Liver (tissue), 9 donors: ENCODE results near the gene LPP. TPM values are rescaled to one million over a fixed set of nuclear protein-coding genes. Genes with fewer than 3 reads are reported as not detected.
A peak's percentile ranks its signal among the peaks of the same experiment; 100 is the strongest.

Source experiments
- DNase-seq: peaks from one replicate; pipeline ENCODE4 v3.0.0-alpha.2; 2017; ENCODE audit warnings: low spot score
- H3K27ac ChIP-seq, 2 donors: one replicate each; pipeline ENCODE4 v1.7.0; 2013; ENCODE audit warnings: inconsistent platforms in 2 of 2, low read length in 2 of 2, control low read depth in 1 of 2, low read depth in 1 of 2, mild to moderate bottlenecking in 1 of 2
- H3K27me3 ChIP-seq, 4 donors: one replicate each; pipeline versions ENCODE4 v1.6.1 to v1.7.0; 2013; ENCODE audit warnings: low read length in 3 of 4, inconsistent platforms in 1 of 4, mild to moderate bottlenecking in 1 of 4, moderate library complexity in 1 of 4; ENCODE audit not compliant: control insufficient read depth in 4 of 4, insufficient read depth in 4 of 4
- H3K36me3 ChIP-seq, 4 donors: one replicate each; pipeline versions ENCODE4 v1.6.1 to v1.7.0; 2013; ENCODE audit warnings: low read length in 3 of 4, mild to moderate bottlenecking in 3 of 4, low read depth in 1 of 4, moderate library complexity in 1 of 4; ENCODE audit not compliant: control insufficient read depth in 4 of 4, insufficient read depth in 3 of 4
- H3K4me1 ChIP-seq, 4 donors: one replicate each; pipeline versions ENCODE4 v1.6.1 to v1.7.0; 2013; ENCODE audit warnings: low read length in 3 of 4, mild to moderate bottlenecking in 3 of 4, moderate library complexity in 1 of 4; ENCODE audit not compliant: control insufficient read depth in 4 of 4, insufficient read depth in 4 of 4
- H3K4me3 ChIP-seq, 3 donors: one replicate each; pipeline versions ENCODE4 v1.6.1 to v1.7.0; 2013; ENCODE audit warnings: low read length in 3 of 3, control low read depth in 1 of 3, low read depth in 1 of 3, mild to moderate bottlenecking in 1 of 3
- H3K9ac ChIP-seq, 2 donors: one replicate each; pipeline ENCODE4 v1.7.0; 2013; ENCODE audit warnings: low read length in 2 of 2, mild to moderate bottlenecking in 2 of 2, moderate library complexity in 2 of 2, control low read depth in 1 of 2, low read depth in 1 of 2
- H3K9me3 ChIP-seq, 4 donors: one replicate each; pipeline versions ENCODE4 v1.6.1 to v1.7.0; 2013; ENCODE audit warnings: low read length in 3 of 4; ENCODE audit not compliant: control insufficient read depth in 4 of 4
- EGR1 ChIP-seq, 2 donors: IDR thresholded peaks; 2 replicates each; pipeline ENCODE4 v1.6.1; 2016 to 2018; ENCODE audit warnings: antibody characterized with exemption in 2 of 2, low read depth in 2 of 2
- FOXA1 ChIP-seq: IDR thresholded peaks from 2 replicates; pipeline ENCODE4 v1.6.1; 2016; ENCODE audit warnings: antibody characterized with exemption
- FOXA2 ChIP-seq: IDR thresholded peaks from 2 replicates; pipeline ENCODE4 v1.6.1; 2016; ENCODE audit warnings: antibody characterized with exemption
- GABPA ChIP-seq, 2 donors: IDR thresholded peaks in 1 of 2; conservative IDR thresholded peaks in 1 of 2; 2 replicates each; pipeline ENCODE4 v1.6.1; 2016; ENCODE audit warnings: antibody characterized with exemption in 2 of 2, mild to moderate bottlenecking in 1 of 2, moderate library complexity in 1 of 2
- HNF4A ChIP-seq, 2 donors: conservative IDR thresholded peaks; 2 replicates each; pipeline ENCODE4 v1.6.1; 2016; ENCODE audit warnings: antibody characterized with exemption in 2 of 2, mild to moderate bottlenecking in 2 of 2
- HNF4G ChIP-seq: IDR thresholded peaks from 2 replicates; pipeline ENCODE4 v1.6.1; 2016; ENCODE audit warnings: antibody characterized with exemption
- JUND ChIP-seq, 2 donors: IDR thresholded peaks; 2 replicates each; pipeline ENCODE4 v1.6.1; 2016; ENCODE audit warnings: antibody characterized with exemption in 2 of 2
- NR2F2 ChIP-seq: IDR thresholded peaks from 2 replicates; pipeline ENCODE4 v1.6.1; 2016; ENCODE audit warnings: antibody characterized with exemption
- RAD21 ChIP-seq, 2 donors: IDR thresholded peaks; 2 replicates each; pipeline ENCODE4 v1.6.1; 2016; ENCODE audit warnings: antibody characterized with exemption in 2 of 2, mild to moderate bottlenecking in 2 of 2
- RXRA ChIP-seq, 2 donors: IDR thresholded peaks; 2 replicates each; pipeline ENCODE4 v1.6.1; 2017 to 2018; ENCODE audit warnings: antibody characterized with exemption in 2 of 2, mild to moderate bottlenecking in 1 of 2
- SP1 ChIP-seq: IDR thresholded peaks from 2 replicates; pipeline ENCODE4 v1.6.1; 2018; ENCODE audit warnings: antibody characterized with exemption, mild to moderate bottlenecking
- TAF1 ChIP-seq: conservative IDR thresholded peaks from 2 replicates; pipeline ENCODE4 v1.6.1; 2016; ENCODE audit warnings: antibody characterized with exemption, mild to moderate bottlenecking
- YY1 ChIP-seq: IDR thresholded peaks from 2 replicates; pipeline ENCODE4 v1.6.1; 2016; ENCODE audit warnings: antibody characterized with exemption, mild to moderate bottlenecking
- WGBS: extraction: QIAGEN DNeasy Blood & Tissue Kit; methylation state at CpG from one replicate; pipeline ENCODE4 v1.1.7; 2013; 5-methylcytosine and 5-hydroxymethylcytosine counted together
- polyA plus RNA-seq, 2 donors: library from polyadenylated mRNA; stranded (reverse) in 1 of 2; unstranded in 1 of 2; fragments of 200-250 nt in 1 of 2; fragments of >200 nt in 1 of 2; fragmentation: Nextera tagmentation in 1 of 2; extraction: Ambion mirVana in 1 of 2; gene quantifications; one replicate each; pipeline versions ENCODE4 v1.2.1 to v1.2.3, GENCODE V29; 2013 to 2015
- total RNA-seq, 2 donors: library from RNA; depleted of rRNA; stranded (reverse); fragments of >200 nt; gene quantifications; one replicate each; pipeline ENCODE4 v1.2.3, GENCODE V29; 2014
- TF ChIP-seq, protein P1 (sequence below): fragments of 150-350 bp; IDR thresholded peaks from 2 replicates; pipeline ENCODE4 v1.5.1; 2017; ENCODE audit warnings: improper control_type of control experiment, low read depth, low read length; ENCODE audit not compliant: missing input control
- TF ChIP-seq, protein P2 (sequence below): IDR thresholded peaks from 2 replicates; pipeline ENCODE4 v1.6.1; 2016; ENCODE audit warnings: antibody characterized with exemption
- TF ChIP-seq, protein P3 (sequence below): IDR thresholded peaks from 2 replicates; pipeline ENCODE4 v1.6.1; 2016; ENCODE audit warnings: antibody characterized with exemption, mild to moderate bottlenecking
- TF ChIP-seq, protein P4 (sequence below): IDR thresholded peaks from 2 replicates; pipeline ENCODE4 v1.6.1; 2016; ENCODE audit warnings: antibody characterized with exemption
- TF ChIP-seq, protein P5 (sequence below): IDR thresholded peaks from 2 replicates; pipeline ENCODE4 v1.6.1; 2016; ENCODE audit warnings: antibody characterized with exemption
- donor health status: healthy.
- donor health status: healthy.
- donor health status: healthy.
- donor health status: healthy.
- donor health status: healthy.

Gene LPP
- total and polyA plus RNA-seq, 4 donors = 3.3 to 53.7 (median 28.2) TPM

DNA sequence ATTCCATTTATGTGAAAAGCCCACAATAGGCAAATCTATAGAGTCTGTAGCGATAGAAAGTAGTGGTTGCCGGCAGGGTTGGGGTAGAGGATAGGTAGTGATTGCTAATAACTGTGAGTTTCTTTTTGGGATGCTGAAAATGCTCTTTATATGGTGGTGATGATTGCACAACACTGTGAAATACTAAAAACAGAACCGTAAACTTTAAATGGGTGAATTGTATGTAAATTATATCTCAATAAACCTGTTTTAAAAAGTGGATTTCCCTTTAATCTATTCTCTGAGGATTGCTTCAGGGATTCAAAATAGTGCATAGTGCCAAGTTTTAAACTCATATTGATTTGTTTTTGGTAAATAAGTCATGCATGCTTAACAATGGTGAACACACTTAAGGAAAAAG lies 140.2 kb downstream of the LPP start:
- no peak for TF ChIP-seq EGR1 (IDR thresholded peaks at IDR 0.05; ENCODE audit: low read depth in 2 of 2)
- peak in 1 of 2 donors; percentile 15 for TF ChIP-seq RAD21 (IDR thresholded peaks at IDR 0.05)
- Histone ChIP-seq H3K27ac (peak overlapping the region; percentile 72 to 80), H3K27me3 (no peaks in the 10 kb centered on the region), H3K4me1 (peaks cover 17 to 69% (median 51%) of the 10 kb centered on the region in 4 donors), H3K9me3 (no peaks in the 10 kb centered on the region), H3K4me3 (no peak overlapping the region), H3K36me3 (no peaks in the 10 kb centered on the region), H3K9ac (peak overlapping the region; percentile 18 to 71)
- DNase-seq = no peak
- 71% methylated on average over 3 of the region's 3 CpGs for WGBS

DNA sequence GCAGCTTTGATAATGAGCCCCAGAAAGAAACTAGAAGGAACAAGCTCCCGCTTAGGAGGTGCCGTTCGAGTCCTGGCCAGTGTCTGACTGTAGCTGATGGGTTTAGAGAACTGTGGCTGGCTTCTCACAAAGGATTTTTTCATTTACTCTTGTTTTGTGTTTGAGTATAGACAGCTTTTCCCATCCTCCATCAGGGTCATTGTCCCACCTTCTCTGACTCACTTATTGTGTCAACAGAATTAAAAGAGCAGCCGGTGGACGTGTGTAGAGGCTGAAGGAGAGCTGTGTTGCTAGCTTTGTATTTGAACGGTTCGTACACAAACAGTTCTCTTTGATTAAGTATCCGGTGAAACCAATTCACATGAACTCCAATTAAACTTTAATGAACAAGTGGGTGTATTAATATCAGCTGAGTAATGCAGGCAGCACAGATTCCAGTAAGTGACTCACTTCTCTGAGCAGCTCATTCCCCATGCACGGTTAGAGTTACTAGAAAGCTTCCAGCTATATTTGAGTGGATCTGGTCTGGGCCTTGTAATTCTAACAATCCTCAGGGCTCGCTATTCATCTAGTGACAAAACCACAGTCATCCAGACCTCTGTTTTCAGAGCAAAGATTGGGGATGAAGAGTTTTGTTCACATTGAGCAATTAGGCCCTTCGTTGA lies 141.0 kb downstream of the LPP start:
- Histone ChIP-seq H3K9ac (peak overlapping the region; percentile 18 to 71), H3K4me3 (no peak overlapping the region), H3K4me1 (peaks cover 17 to 72% (median 48%) of the 10 kb centered on the region in 4 donors)

More for the DNA sequence above, 141.0 kb downstream of the LPP start:
- H3K27me3 ChIP-seq = no peaks in the 10 kb centered on the region
- 28% methylated on average over 11 of the region's 11 CpGs for WGBS
- H3K36me3 ChIP-seq = no peaks in the 10 kb centered on the region
- H3K27ac ChIP-seq = peak overlapping the region; percentile 81 to 97
- DNase-seq = no peak
- no peaks in the 10 kb centered on the region for H3K9me3 ChIP-seq
- peak in 1 of 2 donors; percentile 27 for TF ChIP-seq GABPA (IDR thresholded peaks at IDR 0.05 in 1 of 2, conservative IDR thresholded peaks at IDR 0.05 in 1 of 2)
- TF ChIP-seq RAD21 (IDR thresholded peaks at IDR 0.05) = peak; percentile 59 to 70
- TF ChIP-seq HNF4G = peak; percentile 49
- peak; percentile 38 for TF ChIP-seq NR2F2
- TF ChIP-seq, protein P1, sequence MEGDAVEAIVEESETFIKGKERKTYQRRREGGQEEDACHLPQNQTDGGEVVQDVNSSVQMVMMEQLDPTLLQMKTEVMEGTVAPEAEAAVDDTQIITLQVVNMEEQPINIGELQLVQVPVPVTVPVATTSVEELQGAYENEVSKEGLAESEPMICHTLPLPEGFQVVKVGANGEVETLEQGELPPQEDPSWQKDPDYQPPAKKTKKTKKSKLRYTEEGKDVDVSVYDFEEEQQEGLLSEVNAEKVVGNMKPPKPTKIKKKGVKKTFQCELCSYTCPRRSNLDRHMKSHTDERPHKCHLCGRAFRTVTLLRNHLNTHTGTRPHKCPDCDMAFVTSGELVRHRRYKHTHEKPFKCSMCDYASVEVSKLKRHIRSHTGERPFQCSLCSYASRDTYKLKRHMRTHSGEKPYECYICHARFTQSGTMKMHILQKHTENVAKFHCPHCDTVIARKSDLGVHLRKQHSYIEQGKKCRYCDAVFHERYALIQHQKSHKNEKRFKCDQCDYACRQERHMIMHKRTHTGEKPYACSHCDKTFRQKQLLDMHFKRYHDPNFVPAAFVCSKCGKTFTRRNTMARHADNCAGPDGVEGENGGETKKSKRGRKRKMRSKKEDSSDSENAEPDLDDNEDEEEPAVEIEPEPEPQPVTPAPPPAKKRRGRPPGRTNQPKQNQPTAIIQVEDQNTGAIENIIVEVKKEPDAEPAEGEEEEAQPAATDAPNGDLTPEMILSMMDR = no peak
- peak; percentile 77 for TF ChIP-seq FOXA1
- TF ChIP-seq, protein P2, sequence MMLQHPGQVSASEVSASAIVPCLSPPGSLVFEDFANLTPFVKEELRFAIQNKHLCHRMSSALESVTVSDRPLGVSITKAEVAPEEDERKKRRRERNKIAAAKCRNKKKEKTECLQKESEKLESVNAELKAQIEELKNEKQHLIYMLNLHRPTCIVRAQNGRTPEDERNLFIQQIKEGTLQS = peak; percentile 95
- peak; percentile 87 for TF ChIP-seq SP1
- TF ChIP-seq HNF4A (conservative IDR thresholded peaks at IDR 0.05) = peak; percentile 58 to 85
- TF ChIP-seq FOXA2 = peak; percentile 91
- TF ChIP-seq, protein P3, sequence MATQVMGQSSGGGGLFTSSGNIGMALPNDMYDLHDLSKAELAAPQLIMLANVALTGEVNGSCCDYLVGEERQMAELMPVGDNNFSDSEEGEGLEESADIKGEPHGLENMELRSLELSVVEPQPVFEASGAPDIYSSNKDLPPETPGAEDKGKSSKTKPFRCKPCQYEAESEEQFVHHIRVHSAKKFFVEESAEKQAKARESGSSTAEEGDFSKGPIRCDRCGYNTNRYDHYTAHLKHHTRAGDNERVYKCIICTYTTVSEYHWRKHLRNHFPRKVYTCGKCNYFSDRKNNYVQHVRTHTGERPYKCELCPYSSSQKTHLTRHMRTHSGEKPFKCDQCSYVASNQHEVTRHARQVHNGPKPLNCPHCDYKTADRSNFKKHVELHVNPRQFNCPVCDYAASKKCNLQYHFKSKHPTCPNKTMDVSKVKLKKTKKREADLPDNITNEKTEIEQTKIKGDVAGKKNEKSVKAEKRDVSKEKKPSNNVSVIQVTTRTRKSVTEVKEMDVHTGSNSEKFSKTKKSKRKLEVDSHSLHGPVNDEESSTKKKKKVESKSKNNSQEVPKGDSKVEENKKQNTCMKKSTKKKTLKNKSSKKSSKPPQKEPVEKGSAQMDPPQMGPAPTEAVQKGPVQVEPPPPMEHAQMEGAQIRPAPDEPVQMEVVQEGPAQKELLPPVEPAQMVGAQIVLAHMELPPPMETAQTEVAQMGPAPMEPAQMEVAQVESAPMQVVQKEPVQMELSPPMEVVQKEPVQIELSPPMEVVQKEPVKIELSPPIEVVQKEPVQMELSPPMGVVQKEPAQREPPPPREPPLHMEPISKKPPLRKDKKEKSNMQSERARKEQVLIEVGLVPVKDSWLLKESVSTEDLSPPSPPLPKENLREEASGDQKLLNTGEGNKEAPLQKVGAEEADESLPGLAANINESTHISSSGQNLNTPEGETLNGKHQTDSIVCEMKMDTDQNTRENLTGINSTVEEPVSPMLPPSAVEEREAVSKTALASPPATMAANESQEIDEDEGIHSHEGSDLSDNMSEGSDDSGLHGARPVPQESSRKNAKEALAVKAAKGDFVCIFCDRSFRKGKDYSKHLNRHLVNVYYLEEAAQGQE = peak; percentile 38
- TF ChIP-seq, protein P4, sequence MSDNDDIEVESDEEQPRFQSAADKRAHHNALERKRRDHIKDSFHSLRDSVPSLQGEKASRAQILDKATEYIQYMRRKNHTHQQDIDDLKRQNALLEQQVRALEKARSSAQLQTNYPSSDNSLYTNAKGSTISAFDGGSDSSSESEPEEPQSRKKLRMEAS = peak; percentile 85
- peak; percentile 60 for TF ChIP-seq TAF1
- TF ChIP-seq YY1 = peak; percentile 64
- peak; percentile 92 to 99 for TF ChIP-seq RXRA (IDR thresholded peaks at IDR 0.05)
- peak in 1 of 2 donors; percentile 64 for TF ChIP-seq EGR1 (IDR thresholded peaks at IDR 0.05; ENCODE audit: low read depth in 2 of 2)
- TF ChIP-seq, protein P5, sequence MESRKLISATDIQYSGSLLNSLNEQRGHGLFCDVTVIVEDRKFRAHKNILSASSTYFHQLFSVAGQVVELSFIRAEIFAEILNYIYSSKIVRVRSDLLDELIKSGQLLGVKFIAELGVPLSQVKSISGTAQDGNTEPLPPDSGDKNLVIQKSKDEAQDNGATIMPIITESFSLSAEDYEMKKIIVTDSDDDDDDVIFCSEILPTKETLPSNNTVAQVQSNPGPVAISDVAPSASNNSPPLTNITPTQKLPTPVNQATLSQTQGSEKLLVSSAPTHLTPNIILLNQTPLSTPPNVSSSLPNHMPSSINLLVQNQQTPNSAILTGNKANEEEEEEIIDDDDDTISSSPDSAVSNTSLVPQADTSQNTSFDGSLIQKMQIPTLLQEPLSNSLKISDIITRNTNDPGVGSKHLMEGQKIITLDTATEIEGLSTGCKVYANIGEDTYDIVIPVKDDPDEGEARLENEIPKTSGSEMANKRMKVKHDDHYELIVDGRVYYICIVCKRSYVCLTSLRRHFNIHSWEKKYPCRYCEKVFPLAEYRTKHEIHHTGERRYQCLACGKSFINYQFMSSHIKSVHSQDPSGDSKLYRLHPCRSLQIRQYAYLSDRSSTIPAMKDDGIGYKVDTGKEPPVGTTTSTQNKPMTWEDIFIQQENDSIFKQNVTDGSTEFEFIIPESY = peak; percentile 88
- peak; percentile 99 for TF ChIP-seq JUND (IDR thresholded peaks at IDR 0.05)
